ENCODE data around the gene SPHKAP. TPM values are rescaled to one million over a fixed set of nuclear protein-coding genes. Genes with fewer than 3 reads are reported as not detected.

Gene SPHKAP
- total and polyA plus RNA-seq, 2 of the 13 experiments (the other 11 are each of a cell fraction or from before 2014, with no cell fraction given): not detected

DNA sequence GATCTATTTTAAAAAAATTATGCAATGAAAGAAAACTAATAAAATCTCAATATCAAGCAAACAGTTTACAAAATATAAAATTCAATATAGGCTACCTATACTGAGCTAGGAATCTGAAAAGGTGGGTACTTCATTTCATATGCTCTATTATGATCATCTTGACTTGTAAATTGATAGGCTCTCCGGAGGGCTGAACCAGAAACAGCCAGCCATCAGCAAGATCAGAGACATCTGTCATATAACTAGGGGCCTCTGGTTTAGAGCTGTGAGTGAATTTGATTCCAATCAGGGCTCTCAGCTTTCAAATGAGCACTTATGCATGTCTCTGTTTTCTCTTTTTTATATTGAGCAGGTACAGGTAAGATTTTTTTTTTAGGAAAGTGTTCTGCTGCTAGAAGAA lies 114.2 kb downstream of the SPHKAP start:
- H3K36me3 ChIP-seq (replicated peaks in 1 of 2; ENCODE audit: control insufficient read depth in 1 of 2, insufficient read depth in 2 of 2, low read length in 2 of 2): no peaks in the 10 kb centered on the region
- H3K4me3 ChIP-seq (replicated peaks in 1 of 3; ENCODE audit: insufficient read depth in 1 of 3, low read depth in 2 of 3, low read length in 3 of 3): no peak overlapping the region
- no peaks in the 10 kb centered on the region for H3K9me3 ChIP-seq (ENCODE audit: low read length)
- H3K79me2 ChIP-seq (ENCODE audit: insufficient read depth, low read length): no peaks in the 10 kb centered on the region
- WGBS (ENCODE audit: low lambda C conversion rate): 0% methylated on average over 1 of the region's 1 CpG
- H4K20me1 ChIP-seq (ENCODE audit: insufficient read depth, low read length): no peaks in the 10 kb centered on the region; the same call in 1 of the 2 replicates
- ChIA-PET CTCF (ENCODE audit: low intra/inter-chr PET ratio, low total read pairs) (no interaction called here), POLR2A (no interaction called here)
- no TSS peak for BruUV-seq (replicated peaks)
- no peak for DNase-seq (ENCODE audit: low spot score)
- FAIRE-seq: no peak
- H3K4me1 ChIP-seq (ENCODE audit: insufficient read depth, low read length): no peaks in the 10 kb centered on the region
- no peak for ATAC-seq
- no peak overlapping the region for H2AFZ ChIP-seq (ENCODE audit: low read length)
- H3K9ac ChIP-seq (ENCODE audit: insufficient read depth, low read depth, low read length): no peak overlapping the region
- no peaks in the 10 kb centered on the region for H3K27me3 ChIP-seq (ENCODE audit: control insufficient read depth in 1 of 2, insufficient read depth in 2 of 2, low read length in 2 of 2)
- intact Hi-C loops (cut with micrococcal nuclease; ENCODE audit: unreplicated experiment) (no loop called here), in situ Hi-C loops (cut with HindIII; ENCODE audit: extremely low pct_ligation_motif_present, low pct_unique_long_range_greater_than_20kb) (no loop called here)
- no peak for TF ChIP-seq NFYC (CRISPR knock-in tag; IDR thresholded peaks at IDR 0.05)
- no peak for TF ChIP-seq ZNF317 (CRISPR knock-in tag; IDR thresholded peaks at IDR 0.05)
- no peak for TF ChIP-seq RARA (CRISPR knock-in tag; IDR thresholded peaks at IDR 0.05)
- TF ChIP-seq MEIS1 (CRISPR knock-in tag; IDR thresholded peaks at IDR 0.05; ENCODE audit: borderline replicate concordance): no peak
- no peak for TF ChIP-seq TSC22D2 (CRISPR knock-in tag; IDR thresholded peaks at IDR 0.05; ENCODE audit: borderline replicate concordance)
- TF ChIP-seq RCOR2 (CRISPR knock-in tag; IDR thresholded peaks at IDR 0.05): no peak
- H3K27ac ChIP-seq (ENCODE audit: extremely low read length, insufficient read depth, low read length): no peak overlapping the region
- no peak overlapping the region for H3K4me2 ChIP-seq (ENCODE audit: low read depth, low read length)

- BruUV-seq (replicated peaks): no TSS peak
- ChIA-PET POLR2A (no interaction called here), CTCF (ENCODE audit: low intra/inter-chr PET ratio, low total read pairs) (no interaction called here)
- in situ Hi-C loops (cut with HindIII; ENCODE audit: extremely low pct_ligation_motif_present, low pct_unique_long_range_greater_than_20kb) (no loop called here), intact Hi-C loops (cut with micrococcal nuclease; ENCODE audit: unreplicated experiment) (no loop called here)
- Histone ChIP-seq H3K9ac (ENCODE audit: insufficient read depth, low read depth, low read length) (no peak overlapping the region), H3K79me2 (ENCODE audit: insufficient read depth, low read length) (no peaks in the 10 kb centered on the region), H3K4me2 (ENCODE audit: low read depth, low read length) (no peak overlapping the region), H3K27ac (ENCODE audit: extremely low read length, insufficient read depth, low read length) (no peak overlapping the region), H3K27me3 (ENCODE audit: control insufficient read depth in 1 of 2, insufficient read depth in 2 of 2, low read length in 2 of 2) (no peaks in the 10 kb centered on the region), H3K4me1 (ENCODE audit: insufficient read depth, low read length) (no peaks in the 10 kb centered on the region), H3K4me3 (replicated peaks in 1 of 3; ENCODE audit: insufficient read depth in 1 of 3, low read depth in 2 of 3, low read length in 3 of 3) (no peak overlapping the region), H4K20me1 (ENCODE audit: insufficient read depth, low read length) (no peaks in the 10 kb centered on the region; the same call in 1 of the 2 replicates), H3K36me3 (replicated peaks in 1 of 2; ENCODE audit: control insufficient read depth in 1 of 2, insufficient read depth in 2 of 2, low read length in 2 of 2) (no peaks in the 10 kb centered on the region), H2AFZ (ENCODE audit: low read length) (no peak overlapping the region), H3K9me3 (ENCODE audit: low read length) (no peaks in the 10 kb centered on the region)
- TF ChIP-seq ZNF816 (CRISPR knock-in tag; IDR thresholded peaks at IDR 0.05; ENCODE audit: borderline replicate concordance) (no peak), ZNF160 (CRISPR knock-in tag; IDR thresholded peaks at IDR 0.05) (no peak), HOXA9 (CRISPR knock-in tag; IDR thresholded peaks at IDR 0.05; ENCODE audit: borderline replicate concordance) (no peak), ZMAT3 (CRISPR knock-in tag; conservative IDR thresholded peaks at IDR 0.05) (no peak), ZBTB1 (CRISPR knock-in tag; IDR thresholded peaks at IDR 0.05; ENCODE audit: borderline replicate concordance) (no peak), ZNF230 (CRISPR knock-in tag; IDR thresholded peaks at IDR 0.05) (no peak), NONO (IDR thresholded peaks at IDR 0.05) (no peak), NONO (CRISPR knock-in tag; conservative IDR thresholded peaks at IDR 0.05) (no peak), ZNF296 (CRISPR knock-in tag; conservative IDR thresholded peaks at IDR 0.05) (no peak), HCFC1 (IDR thresholded peaks at IDR 0.05; ENCODE audit: low read depth, low read length) (no peak), ZNF567 (CRISPR knock-in tag; IDR thresholded peaks at IDR 0.05; ENCODE audit: borderline replicate concordance) (no peak)
- TF ChIP-seq, protein P1, sequence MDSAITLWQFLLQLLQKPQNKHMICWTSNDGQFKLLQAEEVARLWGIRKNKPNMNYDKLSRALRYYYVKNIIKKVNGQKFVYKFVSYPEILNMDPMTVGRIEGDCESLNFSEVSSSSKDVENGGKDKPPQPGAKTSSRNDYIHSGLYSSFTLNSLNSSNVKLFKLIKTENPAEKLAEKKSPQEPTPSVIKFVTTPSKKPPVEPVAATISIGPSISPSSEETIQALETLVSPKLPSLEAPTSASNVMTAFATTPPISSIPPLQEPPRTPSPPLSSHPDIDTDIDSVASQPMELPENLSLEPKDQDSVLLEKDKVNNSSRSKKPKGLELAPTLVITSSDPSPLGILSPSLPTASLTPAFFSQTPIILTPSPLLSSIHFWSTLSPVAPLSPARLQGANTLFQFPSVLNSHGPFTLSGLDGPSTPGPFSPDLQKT (CRISPR knock-in tag; IDR thresholded peaks at IDR 0.05; ENCODE audit: borderline replicate concordance): no peak
- WGBS (ENCODE audit: low lambda C conversion rate): 4% methylated on average over 5 of the region's 5 CpGs
- ATAC-seq (no peak), DNase-seq (ENCODE audit: low spot score) (no peak), FAIRE-seq (no peak)
These were observed 115.2 kb downstream of the SPHKAP start for GRCh38 chr2:228066126-228066798.
